Stomach (tissue), 9 donors: ENCODE results near the gene FNDC1. TPM values are rescaled to one million over a fixed set of nuclear protein-coding genes. Genes with fewer than 3 reads are reported as not detected.

Source experiments
- DNase-seq, 2 donors: peaks; one replicate each; pipeline versions ENCODE4 v3.0.0 to v3.0.0-alpha.2; 2013 to 2019
- H3K27ac ChIP-seq, 5 donors: fragments of 200-600 bp in 4 of 5; sonication (generic) in 4 of 5; one replicate each; pipeline ENCODE4 v1.5.1; 2013 to 2019; ENCODE audit warnings: mild to moderate bottlenecking in 1 of 5, moderate library complexity in 1 of 5
- H3K27me3 ChIP-seq, 3 donors: fragments of 200-600 bp; sonication (generic); one replicate each; pipeline ENCODE4 v1.5.1; 2017 to 2019; ENCODE audit warnings: mixed run types in 1 of 3
- H3K36me3 ChIP-seq, 4 donors: fragments of 200-600 bp; sonication (generic); 1 replicate in 3 of 4; 2 replicates in 1 of 4; pipeline ENCODE4 v1.5.1; 2016 to 2019
- H3K4me1 ChIP-seq, 4 donors: fragments of 200-600 bp; sonication (generic); one replicate each; pipeline ENCODE4 v1.5.1; 2016 to 2019
- H3K4me3 ChIP-seq, 4 donors: fragments of 200-600 bp; sonication (generic) in 3 of 4; one replicate each; pipeline ENCODE4 v1.5.1; 2016 to 2019; ENCODE audit warnings: mild to moderate bottlenecking in 1 of 4
- H3K9me3 ChIP-seq, 4 donors: fragments of 200-600 bp; sonication (generic); one replicate each; pipeline ENCODE4 v1.5.1; 2016 to 2019
- CTCF ChIP-seq, 7 experiments: fragments of 450-650 bp in 4 of 7; fragments of 200-600 bp in 3 of 7; sonication (generic) in 3 of 7; IDR thresholded peaks; one replicate each; pipeline ENCODE4 v1.5.1; 2016 to 2019; ENCODE audit warnings: antibody characterized with exemption in 7 of 7, control low read depth in 2 of 7, mild to moderate bottlenecking in 1 of 7
- EP300 ChIP-seq: sonication (generic); formaldehyde crosslinking; IDR thresholded peaks from one replicate; pipeline ENCODE4 v1.6.1; 2017; ENCODE audit warnings: antibody characterized with exemption
- POLR2A ChIP-seq, 4 donors: fragments of 450-650 bp; IDR thresholded peaks; one replicate each; pipeline ENCODE4 v1.6.1; 2016; ENCODE audit warnings: antibody characterized with exemption in 4 of 4, control low read depth in 2 of 4, mild to moderate bottlenecking in 1 of 4, moderate library complexity in 1 of 4
- POLR2AphosphoS5 ChIP-seq, 3 donors: sonication (generic); formaldehyde crosslinking; IDR thresholded peaks; one replicate each; pipeline ENCODE4 v1.6.1; 2016; ENCODE audit warnings: antibody characterized with exemption in 3 of 3
- WGBS, 5 donors: extraction: QIAGEN DNeasy Blood & Tissue Kit in 3 of 5; methylation state at CpG; one replicate each; pipeline versions ENCODE4 v1.1.5 to v1.1.7; 2013 to 2018; 5-methylcytosine and 5-hydroxymethylcytosine counted together
- intact Hi-C: fragments of 100-400 bp; cut with DNase I; formaldehyde crosslinking; loops from one replicate; pipeline ENCODE4 v1.15.1; 2023; ENCODE audit warnings: low total_unique reads
- polyA plus RNA-seq, 3 donors: library from polyadenylated mRNA; stranded (reverse); fragments of 200-250 nt; gene quantifications; one replicate each; pipeline ENCODE4 v1.2.3, GENCODE V29; 2013
- total RNA-seq, 5 donors: library from RNA; depleted of rRNA; stranded (reverse); fragments of >200 nt; gene quantifications; one replicate each; pipeline versions ENCODE4 v1.1.0 to v1.2.3, GENCODE V29; 2014 to 2016
- donor health status: healthy with polysubstance abuse.
- donor health status: Bipolar disorder and iron deficiency.
- donor health status: healthy.

Gene FNDC1
- total and polyA plus RNA-seq, 8 donors = 0.06 to 11.0 (median 0.43) TPM; not detected in 3

DNA sequence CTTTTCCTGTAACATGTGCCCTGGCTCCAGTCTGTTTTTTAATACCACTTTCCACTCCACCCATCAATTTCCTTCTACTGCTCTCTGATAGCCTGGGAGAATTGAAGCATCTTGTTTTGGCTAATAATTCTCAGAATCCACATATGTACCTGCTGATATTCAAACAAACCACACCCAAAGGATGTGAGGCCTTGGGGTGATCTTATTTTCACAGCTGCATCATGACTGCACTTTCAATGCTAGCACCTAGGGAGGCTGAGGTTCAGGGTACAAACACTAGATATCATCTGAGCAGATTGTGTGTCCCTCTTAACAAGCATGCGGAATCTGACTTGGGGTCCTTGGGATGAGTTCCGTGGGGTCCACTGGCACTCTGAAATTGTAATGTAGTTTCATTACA, 12.7 kb downstream of the FNDC1 start:
- 92 to 96% (median 94%) methylated on average over 2 of the region's 2 CpGs; no CpG with 5 or more reads in 1 of the 5 donors for WGBS, 5 donors
- Histone ChIP-seq H3K4me1 (no peaks in the 10 kb centered on the region), H3K36me3 (no peaks in the 10 kb centered on the region), H3K9me3 (peaks cover 0 to 11% (median 5%) of the 10 kb centered on the region in 4 donors), H3K27ac (no peak overlapping the region), H3K4me3 (no peak overlapping the region), H3K27me3 (peaks cover 0 to 6% (median 0%) of the 10 kb centered on the region in 3 donors)
- no peak for DNase-seq
- intact Hi-C loops = no loop called here
- no peak for TF ChIP-seq POLR2AphosphoS5 (IDR thresholded peaks at IDR 0.05)
- no peak for TF ChIP-seq EP300
- TF ChIP-seq POLR2A (IDR thresholded peaks at IDR 0.05) = no peak
- no peak for TF ChIP-seq CTCF (IDR thresholded peaks at IDR 0.05)

GRCh38 chr6:159184559-159184958, 15.4 kb downstream of the FNDC1 start:
- no peaks in the 10 kb centered on the region for H3K27me3 ChIP-seq
- no peaks in the 10 kb centered on the region for H3K36me3 ChIP-seq
- TF ChIP-seq CTCF (IDR thresholded peaks at IDR 0.05) = no peak
- TF ChIP-seq POLR2AphosphoS5 (IDR thresholded peaks at IDR 0.05) = no peak
- TF ChIP-seq POLR2A (IDR thresholded peaks at IDR 0.05) = no peak
- TF ChIP-seq EP300 = no peak
- intact Hi-C loops = no loop called here
- 75 to 93% (median 88%) methylated on average over 1 of the region's 1 CpG for WGBS, 5 donors
- peaks cover 0 to 11% (median 5%) of the 10 kb centered on the region in 4 donors for H3K9me3 ChIP-seq
- no peak overlapping the region for H3K27ac ChIP-seq
- no peaks in the 10 kb centered on the region for H3K4me1 ChIP-seq
- DNase-seq = no peak
- no peak overlapping the region for H3K4me3 ChIP-seq

DNA sequence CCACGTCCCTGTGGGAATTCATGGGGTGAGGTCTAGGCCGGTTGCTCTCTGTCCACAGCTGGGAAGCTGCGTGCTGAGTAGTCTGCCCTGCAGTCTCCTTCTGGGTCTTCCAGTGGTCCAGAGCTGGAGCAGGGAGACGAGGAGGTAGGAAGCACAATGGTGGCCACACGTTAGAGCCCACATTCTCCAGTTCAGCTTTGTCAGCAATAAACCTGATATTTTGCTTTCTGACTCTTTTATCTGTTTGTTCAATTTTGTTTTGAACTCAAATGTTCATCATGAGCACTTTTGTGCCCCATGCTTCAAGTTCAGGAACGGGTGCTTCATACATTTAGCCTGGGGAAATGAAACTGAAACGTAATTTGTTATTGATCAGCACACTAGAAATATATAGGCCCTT, 21.3 kb downstream of the FNDC1 start:
- TF ChIP-seq POLR2A (IDR thresholded peaks at IDR 0.05) (no peak), CTCF (IDR thresholded peaks at IDR 0.05) (no peak), POLR2AphosphoS5 (IDR thresholded peaks at IDR 0.05) (no peak), EP300 (no peak)
- H3K4me1 ChIP-seq = no peaks in the 10 kb centered on the region
- no peak for DNase-seq
- H3K27me3 ChIP-seq = no peaks in the 10 kb centered on the region
- 78 to 91% (median 86%) methylated on average over 7 of the region's 7 CpGs for WGBS, 5 donors
- no peak overlapping the region for H3K4me3 ChIP-seq
- H3K36me3 ChIP-seq = no peaks in the 10 kb centered on the region
- peaks cover 0 to 9% (median 3%) of the 10 kb centered on the region in 4 donors for H3K9me3 ChIP-seq
- intact Hi-C loops = no loop called here
- no peak overlapping the region for H3K27ac ChIP-seq

DNA sequence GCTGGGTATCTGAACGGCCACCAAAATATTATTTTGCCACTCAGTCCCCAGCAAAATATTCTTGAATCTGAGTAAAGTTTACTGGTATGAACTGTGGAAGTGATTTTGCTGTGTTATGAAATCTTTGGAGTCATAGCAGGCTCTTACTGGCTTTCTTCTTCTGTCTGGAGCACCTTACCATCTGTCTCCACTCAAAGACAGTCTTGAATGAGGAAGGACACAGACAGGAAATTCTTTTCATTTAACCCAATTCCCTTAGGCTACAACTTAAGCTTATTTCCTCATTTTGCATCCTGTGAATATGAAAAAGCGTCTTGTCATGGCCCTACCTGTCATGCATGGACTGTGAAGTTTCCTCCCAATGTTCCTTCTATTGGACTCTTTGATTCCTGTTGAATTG, 24.7 kb downstream of the FNDC1 start:
- H3K36me3 ChIP-seq = no peaks in the 10 kb centered on the region
- 65 to 78% (median 75%) methylated on average over 2 of the region's 2 CpGs for WGBS, 5 donors
- H3K9me3 ChIP-seq = no peaks in the 10 kb centered on the region
- intact Hi-C loops = no loop called here
- H3K4me3 ChIP-seq = no peak overlapping the region
- no peak overlapping the region for H3K27ac ChIP-seq
- no peak for DNase-seq
- H3K27me3 ChIP-seq = no peaks in the 10 kb centered on the region
- no peaks in the 10 kb centered on the region for H3K4me1 ChIP-seq
- TF ChIP-seq POLR2AphosphoS5 (IDR thresholded peaks at IDR 0.05) (no peak), CTCF (IDR thresholded peaks at IDR 0.05) (no peak), POLR2A (IDR thresholded peaks at IDR 0.05) (no peak), EP300 (no peak)
